HG02623 (cell line): ENCODE results near the gene TMEM82.

Experiments used
- ATAC-seq: cut with Tn5 transposase; IDR thresholded peaks from one replicate; pipeline ENCODE4 v1.9.1; 2021; ENCODE audit warnings: moderate library complexity; ENCODE audit not compliant: unreplicated experiment

Gene TMEM82

GRCh38 chr1:15734901-15735300, 7.4 kb upstream of the TMEM82 start:
- ATAC-seq = no peak

DNA sequence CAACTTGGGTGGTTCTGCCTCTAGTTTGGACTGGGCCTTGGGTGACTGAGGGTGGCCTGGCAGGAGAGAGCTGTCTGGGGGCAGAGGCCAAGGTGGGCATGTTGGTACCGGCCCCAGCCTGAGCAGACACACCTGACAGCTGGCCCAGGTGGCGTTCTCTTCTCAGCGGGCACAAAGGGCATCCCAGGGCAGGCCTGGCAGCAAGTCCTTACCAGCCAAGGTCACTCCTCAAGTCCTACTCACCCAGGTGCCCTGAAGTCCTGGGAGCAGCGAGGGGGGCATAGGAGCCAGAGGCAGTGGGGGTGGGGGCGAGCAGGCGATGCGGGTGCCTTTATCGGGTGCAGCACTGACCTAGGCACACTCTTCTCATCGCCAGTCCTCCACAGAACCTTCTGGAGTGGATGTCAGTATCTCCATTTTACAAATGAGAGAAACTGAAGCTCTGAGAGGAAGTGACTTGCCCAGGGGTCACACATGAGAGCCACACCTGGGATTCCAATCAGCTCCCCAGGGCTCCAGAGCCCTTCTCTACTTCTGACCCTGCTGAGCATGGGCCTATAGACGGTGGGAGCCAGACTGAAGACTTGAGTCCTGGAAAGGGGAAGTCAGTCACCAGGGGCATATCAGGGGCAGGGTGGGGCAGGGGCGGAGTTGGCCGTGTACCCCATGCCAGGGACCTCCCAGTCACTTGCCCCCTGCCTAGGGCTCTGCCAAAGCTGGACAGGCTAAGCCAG, 6.8 kb upstream of the TMEM82 start:
- ATAC-seq = no peak

DNA sequence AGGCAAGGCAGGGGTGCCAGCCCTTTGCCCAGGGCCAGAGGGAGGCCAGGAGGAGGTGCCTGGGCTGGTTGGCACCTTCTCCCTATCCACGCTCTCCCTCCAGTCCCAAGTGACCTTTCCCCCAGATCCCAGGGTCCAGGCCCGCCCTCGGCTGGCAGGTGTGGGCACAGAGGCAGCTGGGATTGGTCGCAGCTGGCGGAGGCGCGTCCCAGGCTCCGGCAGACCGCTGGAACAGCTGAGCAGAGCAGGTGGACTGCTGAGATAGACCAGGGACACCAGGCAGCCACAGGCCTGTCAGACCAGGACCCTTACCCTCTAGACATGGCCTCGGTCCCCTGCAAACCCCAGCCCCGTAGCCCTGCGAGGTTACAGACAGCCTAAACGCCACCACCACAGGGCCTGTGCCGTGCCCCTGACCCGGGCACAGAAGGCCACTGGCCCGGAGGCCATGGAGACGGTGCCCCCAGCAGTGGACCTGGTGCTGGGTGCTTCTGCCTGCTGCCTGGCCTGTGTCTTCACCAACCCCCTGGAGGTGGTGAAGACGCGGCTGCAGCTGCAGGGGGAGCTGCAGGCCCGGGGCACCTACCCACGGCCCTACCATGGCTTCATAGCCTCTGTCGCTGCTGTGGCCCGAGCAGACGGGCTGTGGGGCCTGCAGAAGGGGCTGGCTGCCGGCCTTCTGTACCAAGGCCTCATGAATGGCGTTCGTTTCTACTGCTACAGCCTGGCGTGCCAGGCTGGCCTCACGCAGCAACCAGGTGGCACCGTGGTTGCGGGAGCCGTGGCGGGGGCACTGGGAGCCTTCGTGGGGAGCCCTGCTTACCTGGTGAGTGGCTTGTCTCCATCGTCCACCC, 6.0 kb upstream of the TMEM82 start, which contains the start of gene SLC25A34:
SLC25A34 (plus strand) TSS at position 221 of the 854 bp plus-strand sequence; CDS start at position 449, 228 bp downstream.
- ATAC-seq = no peak

DNA sequence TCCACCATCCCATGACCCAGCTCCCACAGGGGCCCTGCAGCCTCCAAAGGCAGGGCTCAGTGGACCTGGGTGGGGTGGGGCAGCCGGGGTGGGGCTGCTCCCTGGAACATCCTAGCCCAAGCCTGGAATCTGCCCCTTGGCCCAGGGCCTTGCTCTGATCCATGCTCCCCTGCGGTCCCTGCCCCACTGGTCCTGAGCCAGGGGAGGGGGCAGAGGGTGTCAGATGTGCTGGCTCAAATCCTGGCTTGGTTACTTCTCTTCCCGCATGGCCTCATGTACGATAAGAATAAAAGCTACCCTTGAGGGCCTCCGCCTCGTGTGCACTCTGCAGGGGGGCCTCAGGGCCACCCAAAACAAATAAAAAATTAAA, 5.4 kb upstream of the TMEM82 start:
- ATAC-seq = no peak

GRCh38 chr1:15737324-15738319, 4.7 kb upstream of the TMEM82 start:
- ATAC-seq = no peak

- no peak for ATAC-seq
Measured at GRCh38 chr1:15738416-15739113, 3.7 kb upstream of the TMEM82 start.

- no peak for ATAC-seq
Measured at GRCh38 chr1:15739259-15739658, 3.0 kb upstream of the TMEM82 start.

DNA sequence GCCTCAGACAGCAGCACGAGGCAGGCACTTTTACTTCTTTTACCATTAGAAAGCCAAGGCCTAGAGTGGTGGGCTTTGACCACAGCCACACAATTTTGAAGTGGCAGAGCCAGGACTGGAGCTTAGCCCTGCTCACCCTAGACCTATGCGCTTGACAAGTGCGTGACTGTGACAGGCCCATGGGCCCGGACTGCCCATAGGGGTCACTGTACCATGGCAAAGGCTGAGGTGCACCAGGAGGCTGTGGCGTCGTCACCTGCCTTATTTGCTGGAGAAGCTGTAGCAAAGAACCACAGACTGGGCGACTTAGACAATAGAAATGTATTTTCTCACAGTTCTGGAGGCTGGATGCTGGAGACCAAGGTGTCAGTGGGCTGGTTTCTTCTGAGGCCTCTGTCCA, 2.6 kb upstream of the TMEM82 start:
- no peak for ATAC-seq

GRCh38 chr1:15740924-15741850, 1.1 kb upstream of the TMEM82 start:
- ATAC-seq = peak; percentile 59

GRCh38 chr1:15744122-15744679, 1.9 kb downstream of the TMEM82 start:
- ATAC-seq = no peak

DNA sequence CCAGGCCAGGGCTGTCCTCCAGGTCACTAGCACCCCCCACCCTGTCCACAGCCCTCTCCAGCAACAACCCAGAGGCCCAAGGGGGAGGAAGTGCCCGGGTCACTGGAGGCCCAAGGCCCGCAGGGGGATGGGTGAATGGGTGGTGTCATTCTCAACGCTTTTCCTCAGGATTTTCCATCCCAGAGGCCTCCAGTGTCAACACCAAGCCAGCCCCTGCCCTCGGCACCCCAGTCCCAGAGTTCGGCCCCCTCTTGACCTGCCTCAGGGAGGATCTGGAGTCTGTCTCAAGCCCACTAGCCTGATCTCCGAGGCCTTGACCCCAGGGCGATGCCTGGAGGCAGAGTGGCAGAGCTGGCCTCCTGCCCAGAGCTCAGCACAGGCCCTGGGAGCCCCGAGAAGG, 5.1 kb downstream of the TMEM82 start:
- no peak for ATAC-seq

DNA sequence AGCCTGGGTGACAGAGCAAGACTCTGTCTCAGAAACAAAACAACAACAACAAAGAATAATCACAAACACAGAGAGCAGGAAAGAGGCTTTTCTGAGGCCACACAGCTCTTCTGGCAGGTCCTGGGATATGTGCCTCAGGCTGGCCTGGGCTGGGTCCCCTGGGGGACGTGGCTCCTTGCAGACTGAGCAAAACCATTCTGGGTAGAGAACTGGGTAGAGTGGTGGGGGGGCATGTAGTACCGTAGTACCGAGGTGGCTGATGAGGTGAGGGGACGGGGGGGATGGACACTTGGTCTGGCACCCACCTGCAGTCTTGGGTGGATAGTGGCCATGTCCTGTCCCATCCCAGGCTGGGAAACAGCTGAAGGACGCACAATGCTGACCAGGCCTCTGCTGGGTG, 6.0 kb downstream of the TMEM82 start:
- no peak for ATAC-seq

- no peak for ATAC-seq
Measured at GRCh38 chr1:15748690-15749398, 6.5 kb downstream of the TMEM82 start.

DNA sequence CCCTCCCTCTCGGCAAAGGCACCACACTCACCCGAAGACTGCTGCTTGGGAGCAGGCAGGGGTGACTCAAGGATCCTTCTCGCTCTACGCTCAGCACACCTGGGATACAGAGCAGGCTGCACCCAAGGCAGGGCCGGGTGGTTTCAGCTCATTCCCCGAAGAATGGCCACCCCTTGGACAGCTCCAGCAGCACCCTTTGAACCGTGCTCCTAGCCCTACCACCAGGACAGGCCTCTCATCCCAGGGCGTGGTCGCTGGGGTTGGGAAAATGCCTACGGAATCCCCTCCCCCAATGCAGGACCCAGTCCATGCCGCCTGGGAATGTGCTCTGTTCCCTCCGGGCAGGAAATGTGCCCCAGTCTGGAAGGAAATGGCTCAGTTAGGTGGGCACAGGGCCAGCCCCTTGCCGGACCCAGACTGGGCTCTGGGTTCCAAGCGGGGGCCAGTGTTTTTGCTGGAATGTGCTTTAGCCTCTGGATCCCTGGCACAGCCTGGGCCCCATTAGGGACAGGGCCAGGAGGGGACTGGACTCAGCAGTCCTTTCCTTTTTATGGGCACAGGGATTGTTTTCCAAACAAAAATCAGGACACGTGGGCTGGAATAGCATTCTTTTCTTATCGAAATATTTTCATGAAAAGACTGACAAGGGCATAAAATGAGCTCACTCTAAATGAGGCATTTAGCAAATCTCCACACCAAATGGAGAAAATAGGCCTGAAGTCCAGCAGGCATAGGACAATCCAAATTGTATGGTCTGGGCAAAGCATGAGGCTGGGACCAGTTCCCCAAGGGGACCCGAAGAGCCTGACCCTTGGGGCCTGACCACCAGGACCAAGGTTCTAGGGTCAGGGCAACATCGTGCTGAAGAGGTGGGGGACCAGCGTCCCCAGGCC, 7.3 kb downstream of the TMEM82 start:
- ATAC-seq = no peak

GRCh38 chr1:15750924-15751323, 8.6 kb downstream of the TMEM82 start:
- no peak for ATAC-seq

DNA sequence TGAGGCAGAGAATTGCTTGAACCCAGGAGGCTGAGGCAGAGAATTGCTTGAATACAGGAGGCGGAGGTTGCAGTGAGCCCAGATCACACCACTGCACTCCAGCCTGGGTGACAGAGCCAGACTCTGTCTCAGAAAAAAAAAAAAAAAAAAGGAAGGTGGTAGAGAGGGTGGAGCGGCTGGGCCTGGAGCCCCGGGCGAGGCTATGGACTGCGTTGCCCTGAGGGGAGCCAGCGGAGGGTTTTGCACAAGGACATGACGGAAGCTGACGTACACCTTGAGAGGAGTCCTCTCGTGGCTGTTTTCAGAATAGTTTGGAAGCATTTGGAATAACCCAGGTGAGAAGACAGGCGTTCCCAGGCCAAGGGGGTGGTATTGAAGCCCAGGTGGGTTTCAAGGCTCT, 9.4 kb downstream of the TMEM82 start:
- ATAC-seq = no peak

- no peak for ATAC-seq
Measured at GRCh38 chr1:15753776-15754175, 11.5 kb downstream of the TMEM82 start.
